NB4 (cell line): ENCODE data around the gene EIF4G3.
"Not testable (repeated sequence)": the region's sequence is repeated elsewhere in the genome, so short reads cannot be mapped to it uniquely, and the experiment has no call there.

Experiments used
- DNase-seq: peaks from one replicate; pipeline ENCODE4 v3.0.0; 2010; ENCODE audit warnings: low read depth
- H3K4me3 ChIP-seq: one replicate; pipeline ENCODE4 v1.5.1; 2011; ENCODE audit warnings: mild to moderate bottlenecking, low read depth, low read length, moderate library complexity
- MAX ChIP-seq: IDR thresholded peaks from 2 replicates; pipeline ENCODE4 v1.6.1; 2011; ENCODE audit warnings: low read depth, low read length
- MYC ChIP-seq: IDR thresholded peaks from 2 replicates; pipeline ENCODE4 v1.6.1; 2011; ENCODE audit warnings: low read depth, low read length
- POLR2A ChIP-seq: IDR thresholded peaks from 2 replicates; pipeline ENCODE4 v1.6.1; 2011; ENCODE audit warnings: mild to moderate bottlenecking; ENCODE audit not compliant: insufficient read length; ENCODE audit errors: extremely low read depth
- TF ChIP-seq, protein P1 (sequence below): IDR thresholded peaks from one replicate; pipeline ENCODE4 v1.5.1; 2012; ENCODE audit warnings: low read depth, low read length

EIF4G3 gene

DNA sequence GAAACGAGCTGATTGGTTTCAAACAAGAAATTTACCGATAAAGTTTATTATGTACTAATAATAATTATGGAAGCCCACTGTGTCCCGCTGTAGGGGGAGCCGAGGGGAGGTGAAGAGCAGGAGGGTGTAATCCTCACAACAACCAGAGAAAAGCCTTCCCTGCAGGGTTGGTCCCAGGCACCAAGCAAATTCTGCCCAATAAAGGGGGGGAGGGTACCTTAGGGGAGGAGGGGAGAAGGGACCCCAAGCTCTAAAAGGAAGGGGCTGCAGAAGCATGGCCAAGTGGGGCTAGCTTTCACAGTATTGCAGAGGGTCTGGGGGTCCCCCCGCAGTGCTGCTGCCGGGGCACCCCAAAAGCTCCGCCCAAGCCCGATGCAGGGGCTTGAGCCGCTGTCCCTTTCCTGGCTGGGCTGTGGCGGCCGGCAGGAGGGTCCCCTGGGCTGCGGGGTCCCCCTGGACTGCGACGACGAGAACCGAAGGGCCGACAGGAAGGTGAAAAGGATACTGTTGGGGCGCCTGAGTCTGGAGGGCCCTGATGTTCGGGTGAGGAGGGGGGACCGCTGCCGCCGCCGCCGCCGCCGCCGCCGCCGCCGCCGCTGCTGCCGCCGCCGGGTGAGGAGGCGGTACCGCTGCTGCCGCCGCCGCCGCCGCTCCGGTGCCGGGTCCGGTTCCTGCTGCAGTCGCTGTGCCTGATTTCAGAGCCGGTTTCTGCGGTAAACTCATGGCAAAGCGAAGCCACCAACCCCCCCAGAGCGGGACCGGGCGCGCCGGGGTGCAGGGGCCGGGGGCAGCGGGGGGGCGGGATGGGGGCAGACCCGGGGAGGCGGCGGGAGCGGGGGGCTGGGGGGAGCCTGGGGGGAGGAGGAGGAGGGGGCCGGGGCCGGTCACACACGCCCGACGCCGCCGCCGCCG lies 771 bp downstream of the EIF4G3 start:
- peak; percentile 65 for DNase-seq
- TF ChIP-seq MAX (no peak), POLR2A (no peak), MYC (no peak)
- TF ChIP-seq, protein P1, sequence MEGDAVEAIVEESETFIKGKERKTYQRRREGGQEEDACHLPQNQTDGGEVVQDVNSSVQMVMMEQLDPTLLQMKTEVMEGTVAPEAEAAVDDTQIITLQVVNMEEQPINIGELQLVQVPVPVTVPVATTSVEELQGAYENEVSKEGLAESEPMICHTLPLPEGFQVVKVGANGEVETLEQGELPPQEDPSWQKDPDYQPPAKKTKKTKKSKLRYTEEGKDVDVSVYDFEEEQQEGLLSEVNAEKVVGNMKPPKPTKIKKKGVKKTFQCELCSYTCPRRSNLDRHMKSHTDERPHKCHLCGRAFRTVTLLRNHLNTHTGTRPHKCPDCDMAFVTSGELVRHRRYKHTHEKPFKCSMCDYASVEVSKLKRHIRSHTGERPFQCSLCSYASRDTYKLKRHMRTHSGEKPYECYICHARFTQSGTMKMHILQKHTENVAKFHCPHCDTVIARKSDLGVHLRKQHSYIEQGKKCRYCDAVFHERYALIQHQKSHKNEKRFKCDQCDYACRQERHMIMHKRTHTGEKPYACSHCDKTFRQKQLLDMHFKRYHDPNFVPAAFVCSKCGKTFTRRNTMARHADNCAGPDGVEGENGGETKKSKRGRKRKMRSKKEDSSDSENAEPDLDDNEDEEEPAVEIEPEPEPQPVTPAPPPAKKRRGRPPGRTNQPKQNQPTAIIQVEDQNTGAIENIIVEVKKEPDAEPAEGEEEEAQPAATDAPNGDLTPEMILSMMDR, result no peak
- peak overlapping the region; percentile 81 for H3K4me3 ChIP-seq

GRCh38 chr1:21175324-21175669 lies 1.4 kb downstream of the EIF4G3 start:
- H3K4me3 ChIP-seq, result peak overlapping the region; percentile 81
- peak; percentile 82 for DNase-seq
- no peak for TF ChIP-seq MAX
- TF ChIP-seq, protein P1, result no peak
- TF ChIP-seq POLR2A, result no peak
- TF ChIP-seq MYC, result no peak

DNA sequence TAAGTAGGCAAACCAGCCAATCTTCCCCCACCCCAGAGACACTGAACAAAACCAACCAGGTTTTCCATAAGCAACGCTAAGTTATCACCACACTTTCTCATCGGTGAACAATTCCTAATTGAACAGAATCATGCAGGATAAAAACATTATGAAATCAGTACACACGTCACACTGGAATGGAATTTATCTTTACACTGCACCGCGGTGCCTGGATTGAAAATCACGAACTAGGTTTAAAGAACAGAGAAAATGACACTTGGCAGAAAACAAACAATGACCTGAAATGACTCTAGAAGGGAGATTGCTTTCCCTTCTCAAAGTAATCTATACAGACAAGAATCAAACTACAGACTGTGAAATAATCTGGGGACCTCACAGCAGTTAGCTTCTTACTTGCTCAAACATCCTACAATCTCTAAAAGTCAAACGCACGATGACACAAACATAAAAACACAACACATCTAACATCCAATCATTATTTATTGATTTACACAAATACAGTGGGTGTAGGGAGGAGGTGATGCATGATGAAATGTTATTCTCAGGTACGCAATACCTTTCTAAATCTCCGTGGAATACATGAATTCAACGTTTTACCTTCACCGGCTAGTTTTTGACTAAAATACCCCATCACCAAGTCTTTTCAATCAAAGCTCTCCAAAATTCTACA lies 1.9 kb downstream of the EIF4G3 start:
- peak overlapping the region; percentile 81 for H3K4me3 ChIP-seq
- TF ChIP-seq MYC (no peak), POLR2A (no peak), MAX (no peak)
- TF ChIP-seq, protein P1, result no peak
- DNase-seq, result no peak

- no peak for TF ChIP-seq POLR2A
- TF ChIP-seq, protein P1, result no peak
- no peak for TF ChIP-seq MYC
- no peak for TF ChIP-seq MAX
- H3K4me3 ChIP-seq, result peak overlapping the region; percentile 81
- no peak for DNase-seq
Measured at GRCh38 chr1:21174230-21174629, 2.5 kb downstream of the EIF4G3 start.

DNA sequence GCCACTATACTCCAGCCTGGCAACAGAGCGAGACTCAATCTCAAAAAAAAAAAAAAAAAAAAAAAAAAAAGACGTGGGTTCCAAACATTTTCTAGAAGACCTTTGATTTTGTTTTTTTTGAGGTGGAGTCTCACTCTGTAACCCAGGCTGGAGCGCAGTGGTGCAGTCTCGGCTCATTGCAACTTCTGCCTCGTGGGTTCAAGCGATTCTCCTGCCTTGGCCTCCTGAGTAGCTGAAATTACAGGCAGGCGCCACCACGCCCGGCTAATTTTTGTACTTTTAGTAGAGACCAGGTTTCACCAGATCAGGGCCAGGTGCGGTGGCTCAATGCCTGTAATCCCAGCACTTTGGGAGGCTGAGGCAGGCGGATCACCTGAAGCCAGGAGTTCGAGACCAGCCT lies 3.6 kb downstream of the EIF4G3 start:
- H3K4me3 ChIP-seq, DNase-seq: not testable (repeated sequence)

- not testable (repeated sequence) for DNase-seq, H3K4me3 ChIP-seq
Measured at GRCh38 chr1:21170837-21171236, 5.9 kb downstream of the EIF4G3 start.

GRCh38 chr1:21168444-21168843 lies 8.3 kb downstream of the EIF4G3 start:
- no peak overlapping the region for H3K4me3 ChIP-seq
- TF ChIP-seq, protein P1, result no peak
- no peak for TF ChIP-seq MAX
- no peak for TF ChIP-seq MYC
- no peak for TF ChIP-seq POLR2A
- no peak for DNase-seq
